ENCODE data around the gene POU2AF2. TPM values are rescaled to one million over a fixed set of nuclear protein-coding genes. Genes with fewer than 3 reads are reported as not detected.

POU2AF2 gene
- total and polyA plus RNA-seq, 2 donors (not counting 3 experiments of a cell fraction or from before 2014, with no cell fraction given): not detected

- POLR2A ChIA-PET: no interaction called here
- no peak overlapping the region for H2AFZ ChIP-seq (ENCODE audit: low read depth, low read length)
- H3K27me3 ChIP-seq (ENCODE audit: control insufficient read depth in 2 of 2, insufficient read depth in 2 of 2, low read length in 2 of 2): peaks cover 1 to 2% of the 10 kb centered on the region in 2 experiments
- no peaks in the 10 kb centered on the region for H3K36me3 ChIP-seq (ENCODE audit: control insufficient read depth in 2 of 2, extremely low read depth in 1 of 2, insufficient read depth in 2 of 2, low read length in 2 of 2)
- no peak for FAIRE-seq
- intact Hi-C loops (cut with micrococcal nuclease) (loop anchor here (1.0 kb wide), 3 partner anchors 141 to 164 kb away; no protein-coding TSS in a partner anchor), dilution Hi-C loops (cut with MboI; ENCODE audit: extremely low pct_ligation_motif_present, low sequenced_read_pairs) (no loop called here)
- H3K79me2 ChIP-seq (ENCODE audit: control insufficient read depth, insufficient read depth, low read length): no peaks in the 10 kb centered on the region
- DNase-seq (ENCODE audit: low read depth, low spot score): no peak
- BruUV-seq (replicated peaks): no TSS peak
- H3K27ac ChIP-seq (ENCODE audit: insufficient read depth, low read depth, low read length): no peak overlapping the region
- no peaks in the 10 kb centered on the region for H3K4me1 ChIP-seq (ENCODE audit: control insufficient read depth, extremely low read depth, insufficient read depth, low read length)
- H3K9me3 ChIP-seq (replicated peaks; ENCODE audit: control insufficient read depth, insufficient read depth, low read length): no peaks in the 10 kb centered on the region
- TF ChIP-seq EZH2 (IDR thresholded peaks at IDR 0.05; ENCODE audit: borderline replicate concordance, low read depth, low read length, severe bottlenecking): no peak
- TF ChIP-seq CTCF (IDR thresholded peaks at IDR 0.05; ENCODE audit: extremely low read depth in 1 of 2, insufficient read depth in 1 of 2, low read depth in 1 of 2, low read length in 2 of 2): no peak
- no peak for TF ChIP-seq MAX (IDR thresholded peaks at IDR 0.05; ENCODE audit: insufficient read depth, insufficient read length)
- TF ChIP-seq POLR2A (IDR thresholded peaks at IDR 0.05; ENCODE audit: low read depth, low read length): no peak
- no peak for TF ChIP-seq JUN (IDR thresholded peaks at IDR 0.05; ENCODE audit: borderline replicate concordance, insufficient read depth, insufficient read length, low read depth)
- TF ChIP-seq FOS (IDR thresholded peaks at IDR 0.05; ENCODE audit: borderline replicate concordance, insufficient read depth, low read length): no peak
- TF ChIP-seq MYC (IDR thresholded peaks at IDR 0.05; ENCODE audit: low read depth, low read length): no peak
- TF ChIP-seq POLR2AphosphoS5 (IDR thresholded peaks at IDR 0.05; ENCODE audit: insufficient read depth, low read depth, low read length): no peak
- TF ChIP-seq GATA2 (IDR thresholded peaks at IDR 0.05; ENCODE audit: insufficient read depth, insufficient read length, low read depth, low read length): no peak
- H4K20me1 ChIP-seq (replicated peaks; ENCODE audit: control insufficient read depth, extremely low read depth, insufficient read depth, low read length): no peaks in the 10 kb centered on the region
- no peaks in the 10 kb centered on the region for H3K9me1 ChIP-seq (replicated peaks; ENCODE audit: control insufficient read depth, extremely low read depth, insufficient read depth, low read length)
- H3K4me3 ChIP-seq (replicated peaks in 1 of 3; ENCODE audit: insufficient read depth in 1 of 3, low read depth in 1 of 3, low read length in 3 of 3): no peak overlapping the region
- H3K9ac ChIP-seq (replicated peaks; ENCODE audit: extremely low read depth, insufficient read depth, low read length): no peak overlapping the region
- no peak overlapping the region for H3K4me2 ChIP-seq (ENCODE audit: insufficient read depth, low read length)
- CTCF ChIA-PET: interaction anchor here (0.6 to 4.8 kb wide), 18 partner anchors 8 to 820 kb away, joined by 3 to 93 read pairs (median 3); partner anchors contain the start of gene POU2AF3
Measured at GRCh38 chr11:111282562-111283075, 37.1 kb downstream of the POU2AF2 start.

Measured in endothelial cell of umbilical vein (primary cell).